Breast epithelium (tissue), 4 donors: ENCODE measurements around the gene CCDC51. TPM values are rescaled to one million over a fixed set of nuclear protein-coding genes. Genes with fewer than 3 reads are reported as not detected.

Source experiments
- DNase-seq, 2 donors: peaks; one replicate each; pipeline ENCODE4 v3.0.0-alpha.2; 2019; ENCODE audit warnings: low spot score in 2 of 2
- H3K27ac ChIP-seq, 2 donors: fragments of 200-600 bp; sonication (generic) in 1 of 2; one replicate each; pipeline ENCODE4 v1.5.1; 2016 to 2019; ENCODE audit warnings: mild to moderate bottlenecking in 1 of 2
- H3K27me3 ChIP-seq, 2 donors: fragments of 200-600 bp; sonication (generic) in 1 of 2; one replicate each; pipeline versions ENCODE4 v1.5.1 to v1.6.0; 2017 to 2019; ENCODE audit warnings: control low read depth in 1 of 2, mild to moderate bottlenecking in 1 of 2
- H3K36me3 ChIP-seq: fragments of 200-600 bp; one replicate; pipeline ENCODE4 v1.5.1; 2019
- H3K4me1 ChIP-seq, 2 donors: fragments of 200-600 bp; sonication (generic); one replicate each; pipeline ENCODE4 v1.5.1; 2016 to 2019; ENCODE audit warnings: control low read depth in 1 of 2
- H3K4me3 ChIP-seq, 3 donors: fragments of 200-600 bp; sonication (generic); 1 replicate in 2 of 3; 2 replicates in 1 of 3; pipeline ENCODE4 v1.5.1; 2016 to 2019; ENCODE audit warnings: mild to moderate bottlenecking in 3 of 3, moderate library complexity in 2 of 3
- H3K9me3 ChIP-seq, 2 donors: fragments of 200-600 bp; sonication (generic) in 1 of 2; one replicate each; pipeline ENCODE4 v1.5.1; 2016 to 2019; ENCODE audit warnings: control low read depth in 1 of 2
- CTCF ChIP-seq, 3 donors: fragments of 450-650 bp; IDR thresholded peaks; one replicate each; pipeline ENCODE4 v1.5.1; 2016 to 2017; ENCODE audit warnings: antibody characterized with exemption in 3 of 3, mild to moderate bottlenecking in 3 of 3, moderate library complexity in 3 of 3
- POLR2A ChIP-seq: fragments of 450-650 bp; IDR thresholded peaks from one replicate; pipeline ENCODE4 v1.6.1; 2016; ENCODE audit warnings: antibody characterized with exemption, mild to moderate bottlenecking, moderate library complexity
- POLR2AphosphoS5 ChIP-seq, 3 donors: sonication (generic); formaldehyde crosslinking; IDR thresholded peaks; one replicate each; pipeline ENCODE4 v1.6.1; 2017; ENCODE audit warnings: antibody characterized with exemption in 3 of 3
- intact Hi-C: fragments of 100-400 bp; cut with DNase I; formaldehyde crosslinking; loops from one replicate; pipeline ENCODE4 v1.15.1; 2023; ENCODE audit warnings: low total_unique reads
- total RNA-seq, 3 donors: library from RNA; depleted of rRNA; stranded (reverse); fragments of >200 nt; gene quantifications; one replicate each; pipeline ENCODE4 v1.1.0, GENCODE V29; 2016

CCDC51 gene
- total RNA-seq, 3 donors from 2014 or later: 12.5 to 14.7 (median 13.9) TPM

- intact Hi-C loops: no loop called here
These were observed 6.3 kb downstream of the CCDC51 start for GRCh38 chr3:48433472-48434118.

DNA sequence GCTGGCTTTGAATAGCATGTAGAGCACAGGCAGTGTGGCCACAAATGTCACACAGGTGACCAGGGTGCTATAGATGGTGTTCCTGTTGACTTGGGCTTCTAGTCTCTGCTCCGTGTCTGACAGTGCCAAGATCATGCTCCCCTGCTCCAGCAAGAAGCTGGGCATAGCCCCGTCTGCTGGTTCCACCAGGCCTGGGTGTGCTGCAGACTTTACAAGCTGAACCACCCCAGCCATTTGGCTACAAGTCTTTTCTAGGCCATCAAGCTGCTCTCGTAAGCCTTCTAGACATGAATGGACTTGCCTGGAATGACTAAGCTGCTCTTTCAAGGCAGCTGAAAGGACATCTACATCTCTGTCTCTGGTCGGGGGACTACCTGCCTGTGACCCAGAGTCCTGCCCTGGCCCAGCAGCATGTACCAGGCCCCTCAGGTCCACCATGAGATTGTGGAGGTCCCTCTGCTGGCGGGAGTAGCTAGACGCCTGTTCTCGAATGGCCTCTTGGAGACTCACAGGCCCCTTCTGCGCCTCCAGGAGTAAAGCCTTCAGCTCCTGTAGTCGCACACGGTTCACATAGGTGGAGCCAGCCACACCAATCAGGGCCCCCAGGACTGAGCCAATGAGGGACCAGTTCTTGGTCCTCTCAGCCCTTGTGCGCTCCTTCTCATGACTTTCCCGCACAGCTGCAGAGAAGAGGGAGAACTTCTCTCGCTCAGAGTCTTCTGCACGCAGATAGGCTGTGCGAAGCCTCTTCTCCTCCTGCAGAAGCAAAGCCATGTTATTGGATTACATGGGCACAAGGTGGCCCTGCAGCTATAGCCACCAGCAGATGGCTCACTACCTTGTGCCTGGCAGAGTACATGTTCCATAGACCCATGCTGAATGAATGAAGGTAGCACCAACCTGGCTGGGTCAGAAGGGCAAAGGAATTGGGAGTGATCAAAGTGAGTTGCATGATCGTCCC lies 7.2 kb downstream of the CCDC51 start:
- peaks cover 9 to 13% of the 10 kb centered on the region in 2 donors for H3K4me1 ChIP-seq
- H3K4me3 ChIP-seq: peak overlapping the region in 1 of 3 donors; percentile 27
- H3K36me3 ChIP-seq: no peaks in the 10 kb centered on the region
- no peaks in the 10 kb centered on the region for H3K9me3 ChIP-seq
- no peaks in the 10 kb centered on the region for H3K27me3 ChIP-seq
- TF ChIP-seq POLR2A (no peak), POLR2AphosphoS5 (IDR thresholded peaks at IDR 0.05) (no peak)
- intact Hi-C loops: no loop called here
- H3K27ac ChIP-seq: peak overlapping the region; percentile 96
- no peak for DNase-seq

More at GRCh38 chr3:48433472-48434118, 6.3 kb downstream of the CCDC51 start:
- Histone ChIP-seq H3K9me3 (no peaks in the 10 kb centered on the region), H3K4me3 (peak overlapping the region in 2 of 3 donors; percentile 6 to 27), H3K27ac (peak overlapping the region; percentile 96), H3K36me3 (no peaks in the 10 kb centered on the region), H3K27me3 (no peaks in the 10 kb centered on the region), H3K4me1 (peaks cover 9 to 13% of the 10 kb centered on the region in 2 donors)
- TF ChIP-seq POLR2AphosphoS5 (IDR thresholded peaks at IDR 0.05) (no peak), POLR2A (no peak), CTCF (IDR thresholded peaks at IDR 0.05) (no peak)
- no peak for DNase-seq

- intact Hi-C loops: no loop called here
- DNase-seq: no peak
- H3K27me3 ChIP-seq: no peaks in the 10 kb centered on the region
These were observed 8.5 kb downstream of the CCDC51 start for GRCh38 chr3:48431224-48432029.

GRCh38 chr3:48430708-48431101 lies 9.2 kb downstream of the CCDC51 start:
- intact Hi-C loops: no loop called here
- no peak for DNase-seq
- TF ChIP-seq POLR2A (no peak), CTCF (IDR thresholded peaks at IDR 0.05) (no peak), POLR2AphosphoS5 (IDR thresholded peaks at IDR 0.05) (no peak)
- Histone ChIP-seq H3K4me1 (peaks cover 12 to 24% of the 10 kb centered on the region in 2 donors), H3K4me3 (peak overlapping the region in 2 of 3 donors; percentile 73 to 95), H3K36me3 (no peaks in the 10 kb centered on the region), H3K9me3 (no peaks in the 10 kb centered on the region), H3K27ac (peak overlapping the region; percentile 96), H3K27me3 (no peaks in the 10 kb centered on the region)

More at GRCh38 chr3:48431224-48432029, 8.5 kb downstream of the CCDC51 start:
- Histone ChIP-seq H3K36me3 (no peaks in the 10 kb centered on the region), H3K4me1 (peaks cover 9 to 17% of the 10 kb centered on the region in 2 donors), H3K27ac (peak overlapping the region; percentile 96), H3K4me3 (no peak overlapping the region), H3K9me3 (no peaks in the 10 kb centered on the region)
- TF ChIP-seq POLR2AphosphoS5 (IDR thresholded peaks at IDR 0.05) (no peak), POLR2A (no peak), CTCF (IDR thresholded peaks at IDR 0.05) (no peak)
